Nephron (organoid): ENCODE measurements around the gene KCNK7.

Source experiments
- H3K27ac Mint-ChIP-seq, 3 experiments: 2 replicates each; pipeline ENCODE4 v1.8.0; 2020; ENCODE audit warnings: mixed read lengths in 3 of 3, mild to moderate bottlenecking in 2 of 3, moderate library complexity in 1 of 3
- H3K27me3 Mint-ChIP-seq: 2 replicates; pipeline ENCODE4 v1.8.0; 2021; ENCODE audit warnings: low read depth, mild to moderate bottlenecking, moderate library complexity, mixed read lengths
- H3K36me3 Mint-ChIP-seq: 2 replicates; pipeline ENCODE4 v1.8.0; 2020; ENCODE audit warnings: low read depth, mixed read lengths
- H3K4me1 Mint-ChIP-seq: 2 replicates; pipeline ENCODE4 v1.8.0; 2020; ENCODE audit warnings: mixed read lengths
- H3K4me3 Mint-ChIP-seq, 3 experiments: 2 replicates each; pipeline ENCODE4 v1.8.0; 2020; ENCODE audit warnings: mild to moderate bottlenecking in 3 of 3, mixed read lengths in 3 of 3, moderate library complexity in 2 of 3
- H3K9me3 Mint-ChIP-seq: 2 replicates; pipeline ENCODE4 v1.8.0; 2020; ENCODE audit warnings: mixed read lengths
- CTCF ChIP-seq, 3 experiments: fragments of 200-600 bp; sonication (generic); IDR thresholded peaks; one replicate each; pipeline ENCODE4 v1.5.0; 2021; ENCODE audit warnings: antibody characterized with exemption in 3 of 3; ENCODE audit not compliant: unreplicated experiment in 3 of 3

KCNK7 gene

GRCh38 chr11:65604258-65604657, 8.7 kb upstream of the KCNK7 start:
- H3K9me3 Mint-ChIP-seq: no peaks in the 10 kb centered on the region
- H3K4me1 Mint-ChIP-seq: peaks cover 17% of the 10 kb centered on the region
- TF ChIP-seq CTCF (IDR thresholded peaks at IDR 0.05; ENCODE audit: unreplicated experiment in 3 of 3): no peak
- no peak overlapping the region for H3K27ac Mint-ChIP-seq
- H3K36me3 Mint-ChIP-seq: peaks cover 36% of the 10 kb centered on the region
- H3K4me3 Mint-ChIP-seq: no peak overlapping the region
- no peaks in the 10 kb centered on the region for H3K27me3 Mint-ChIP-seq

DNA sequence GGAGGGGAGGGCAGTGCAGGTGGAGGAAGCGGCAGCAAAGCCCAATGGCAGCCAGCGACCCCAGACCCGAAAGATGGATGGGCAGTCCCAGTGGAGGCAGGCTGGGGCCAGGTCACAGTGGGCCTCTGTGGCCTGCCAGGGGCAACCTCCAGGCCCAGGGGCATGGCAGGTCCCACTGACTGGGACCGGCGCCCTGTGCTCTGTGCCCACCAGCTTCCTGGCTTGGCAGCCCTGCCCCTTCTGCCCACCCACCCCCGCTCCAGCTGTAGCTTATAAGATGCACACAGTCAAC, 4.3 kb upstream of the KCNK7 start:
- Mint-ChIP-seq H3K9me3 (no peaks in the 10 kb centered on the region), H3K4me1 (peaks cover 13% of the 10 kb centered on the region), H3K27ac (no peak overlapping the region), H3K36me3 (peaks cover 31% of the 10 kb centered on the region), H3K27me3 (peaks cover 5% of the 10 kb centered on the region), H3K4me3 (no peak overlapping the region)
- no peak for TF ChIP-seq CTCF (IDR thresholded peaks at IDR 0.05; ENCODE audit: unreplicated experiment in 3 of 3)

DNA sequence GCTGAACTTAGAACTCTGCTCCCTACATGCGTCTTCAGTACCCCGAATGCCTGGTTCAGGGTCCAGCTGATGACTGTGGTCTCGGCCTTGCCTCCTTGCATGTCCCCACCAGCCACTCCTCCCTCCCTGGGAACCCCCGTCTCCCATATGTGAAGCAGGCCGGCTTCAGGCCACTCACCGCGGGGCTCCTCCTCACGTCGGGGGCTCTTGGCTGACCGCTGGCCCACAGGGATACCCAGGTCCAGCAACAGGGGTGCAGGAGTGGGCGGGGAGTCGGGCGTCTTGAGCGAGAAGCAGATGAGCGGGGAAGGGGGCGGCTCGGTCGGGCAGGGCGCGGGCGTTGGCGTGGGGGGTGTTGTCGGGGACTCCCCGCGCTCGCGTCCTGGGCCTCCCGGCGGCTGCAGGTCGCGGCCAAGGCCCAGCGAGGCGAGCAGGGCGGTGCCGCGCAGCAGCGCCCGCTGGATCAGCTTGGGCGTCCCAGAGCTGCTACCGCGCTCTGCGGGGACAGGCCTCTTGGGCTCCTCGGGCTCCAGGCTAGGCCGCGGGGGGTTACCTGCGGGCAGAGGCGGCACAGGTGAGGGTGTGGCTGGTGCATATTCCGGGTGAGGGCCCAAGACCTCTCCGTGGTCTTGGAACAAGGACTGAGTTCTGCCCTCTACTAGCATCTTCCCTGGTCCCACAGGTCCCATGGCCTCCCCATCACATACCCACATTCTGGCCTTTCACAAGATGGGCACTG, 3.8 kb upstream of the KCNK7 start:
- TF ChIP-seq CTCF (IDR thresholded peaks at IDR 0.05; ENCODE audit: unreplicated experiment in 3 of 3): no peak
- Mint-ChIP-seq H3K4me3 (no peak overlapping the region), H3K27me3 (peaks cover 7% of the 10 kb centered on the region), H3K27ac (no peak overlapping the region), H3K9me3 (no peaks in the 10 kb centered on the region), H3K4me1 (peaks cover 12% of the 10 kb centered on the region), H3K36me3 (peaks cover 30% of the 10 kb centered on the region)

DNA sequence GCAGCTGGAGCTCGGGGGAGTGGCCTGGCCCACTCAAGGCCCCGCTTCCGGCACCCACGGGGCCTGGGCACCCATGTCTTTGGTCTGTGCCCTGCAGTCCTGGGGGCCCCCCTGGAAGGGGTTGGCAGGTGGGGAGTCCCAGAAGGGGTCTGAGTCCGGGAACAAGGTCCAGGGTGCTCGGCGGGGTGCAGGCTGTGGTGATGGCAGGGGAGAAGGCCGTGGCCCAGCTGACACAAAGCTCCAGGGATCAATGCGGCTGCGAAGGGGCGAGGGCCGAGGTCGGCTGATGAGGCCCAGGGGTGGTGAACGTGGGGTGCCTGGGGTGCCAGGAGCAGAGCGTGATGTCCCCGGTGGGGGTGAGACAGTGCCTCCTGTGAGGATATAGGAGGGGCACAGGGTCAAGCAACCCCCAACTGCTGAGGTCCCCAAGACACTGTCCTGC, 2.7 kb upstream of the KCNK7 start:
- Mint-ChIP-seq H3K9me3 (no peaks in the 10 kb centered on the region), H3K36me3 (peaks cover 21% of the 10 kb centered on the region), H3K4me1 (peaks cover under 1% of the 10 kb centered on the region), H3K4me3 (no peak overlapping the region), H3K27ac (no peak overlapping the region), H3K27me3 (peaks cover 15% of the 10 kb centered on the region)
- TF ChIP-seq CTCF (IDR thresholded peaks at IDR 0.05; ENCODE audit: unreplicated experiment in 3 of 3): no peak

DNA sequence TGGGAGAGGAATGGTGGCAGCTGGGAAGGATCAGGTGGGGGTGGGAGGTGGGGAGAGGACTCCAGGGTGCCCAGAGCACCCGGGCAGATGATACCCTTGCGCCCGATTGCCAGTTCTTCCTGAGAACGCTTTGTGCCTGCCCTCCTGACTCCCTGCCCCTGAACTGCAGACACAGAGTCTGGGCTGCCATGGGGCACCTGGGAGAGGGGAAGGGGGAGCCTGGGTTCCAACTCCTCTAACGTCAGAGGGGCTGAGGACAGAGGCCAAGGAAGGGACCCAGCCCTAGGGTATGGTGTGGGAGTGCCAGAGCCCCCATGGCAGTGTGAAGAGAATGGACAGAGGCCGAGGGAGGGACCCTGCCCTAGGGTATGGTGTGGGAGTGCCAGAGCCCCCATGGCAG, 920 bp upstream of the KCNK7 start:
- Mint-ChIP-seq H3K4me3 (no peak overlapping the region), H3K4me1 (no peaks in the 10 kb centered on the region), H3K9me3 (no peaks in the 10 kb centered on the region), H3K27ac (no peak overlapping the region), H3K36me3 (peaks cover 16% of the 10 kb centered on the region), H3K27me3 (peaks cover 24% of the 10 kb centered on the region)
- no peak for TF ChIP-seq CTCF (IDR thresholded peaks at IDR 0.05; ENCODE audit: unreplicated experiment in 3 of 3)

GRCh38 chr11:65595131-65595530, 469 bp downstream of the KCNK7 start:
- Mint-ChIP-seq H3K36me3 (peaks cover 13% of the 10 kb centered on the region), H3K27ac (no peak overlapping the region), H3K4me1 (peaks cover 6% of the 10 kb centered on the region), H3K9me3 (no peaks in the 10 kb centered on the region), H3K27me3 (peaks cover 32% of the 10 kb centered on the region), H3K4me3 (no peak overlapping the region)
- no peak for TF ChIP-seq CTCF (IDR thresholded peaks at IDR 0.05; ENCODE audit: unreplicated experiment in 3 of 3)
